Smooth muscle cell (in vitro differentiated cells): ENCODE measurements around the gene CCR5. TPM values are rescaled to one million over a fixed set of nuclear protein-coding genes. Genes with fewer than 3 reads are reported as not detected.

Source experiments
- DNase-seq: peaks from one replicate; lab custom pipeline; 2025; ENCODE audit not compliant: unreplicated experiment; lab: John Stamatoyannopoulos, UW
- H2AFZ ChIP-seq: fragments of 200-600 bp; sonication (generic); 2 replicates; pipeline ENCODE4 v1.6.0; 2016; ENCODE audit warnings: antibody characterized with exemption, low read depth, mild to moderate bottlenecking
- H3F3A ChIP-seq: fragments of 200-600 bp; sonication (generic); 2 replicates; pipeline ENCODE4 v1.6.0; 2017; ENCODE audit warnings: antibody characterized with exemption, low read depth
- H3K27ac ChIP-seq: fragments of 200-600 bp; sonication (generic); 2 replicates; pipeline ENCODE4 v1.5.1; 2016; ENCODE audit warnings: low read depth, mild to moderate bottlenecking
- H3K27me3 ChIP-seq: fragments of 200-600 bp; sonication (generic); 2 replicates; pipeline ENCODE4 v1.6.1; 2016; ENCODE audit warnings: low read depth, mild to moderate bottlenecking
- H3K36me3 ChIP-seq: fragments of 200-600 bp; sonication (generic); 2 replicates; pipeline ENCODE4 v1.5.1; 2016; ENCODE audit warnings: low read depth
- H3K4me1 ChIP-seq: fragments of 200-600 bp; sonication (generic); 2 replicates; pipeline ENCODE4 v1.5.1; 2016; ENCODE audit warnings: low read depth
- H3K4me2 ChIP-seq: fragments of 200-600 bp; sonication (generic); 2 replicates; pipeline ENCODE4 v1.6.0; 2016; ENCODE audit warnings: mild to moderate bottlenecking
- H3K4me3 ChIP-seq: fragments of 200-600 bp; sonication (generic); 2 replicates; pipeline ENCODE4 v1.5.1; 2016; ENCODE audit warnings: mild to moderate bottlenecking
- H3K79me2 ChIP-seq: fragments of 200-600 bp; sonication (generic); 2 replicates; pipeline ENCODE4 v1.6.0; 2016; ENCODE audit warnings: low read depth, mild to moderate bottlenecking
- H3K9ac ChIP-seq: fragments of 200-600 bp; sonication (generic); 2 replicates; pipeline ENCODE4 v1.6.0; 2016; ENCODE audit warnings: low read depth
- H3K9me3 ChIP-seq: fragments of 200-600 bp; sonication (generic); replicated peaks from 2 replicates; pipeline ENCODE4 v1.5.1; 2016; ENCODE audit warnings: low read depth
- H4K20me1 ChIP-seq: fragments of 200-600 bp; sonication (generic); 2 replicates; pipeline ENCODE4 v1.6.0; 2016; ENCODE audit warnings: low read depth
- CTCF ChIP-seq: fragments of 200-600 bp; sonication (generic); IDR thresholded peaks from 2 replicates; pipeline ENCODE4 v1.5.1; 2017; ENCODE audit warnings: borderline replicate concordance, mild to moderate bottlenecking, antibody characterized with exemption; ENCODE audit not compliant: insufficient read depth, poor library complexity, severe bottlenecking
- WGBS: methylation state at CpG from one replicate; pipeline ENCODE4 v1.1.7; 2016; ENCODE audit warnings: low lambda C conversion rate; 5-methylcytosine and 5-hydroxymethylcytosine counted together
- polyA plus RNA-seq: library from polyadenylated mRNA; unstranded; fragments of >200 nt; fragmentation: Nextera tagmentation; extraction: Ambion mirVana; gene quantifications from 2 replicates; pipeline ENCODE4 v1.2.1, GENCODE V29; 2016
- total RNA-seq: library from RNA; depleted of rRNA; stranded (reverse); fragments of >200 nt; gene quantifications from 2 replicates; pipeline ENCODE4 v1.2.3, GENCODE V29; 2014

The CCR5 gene
- total and polyA plus RNA-seq, 2 experiments from 2014 or later: not detected

- H3K36me3 ChIP-seq: no peaks in the 10 kb centered on the region
- no peak overlapping the region for H2AFZ ChIP-seq
- H3K79me2 ChIP-seq: no peaks in the 10 kb centered on the region
- 86% methylated on average over 6 of the region's 6 CpGs for WGBS
- no peaks in the 10 kb centered on the region for H3K4me1 ChIP-seq
- peaks cover 7% of the 10 kb centered on the region for H4K20me1 ChIP-seq
- H3K27ac ChIP-seq: no peak overlapping the region
- no peak for TF ChIP-seq CTCF
- no peak overlapping the region for H3K4me3 ChIP-seq
- H3K4me2 ChIP-seq: peak overlapping the region; percentile 5
- no peaks in the 10 kb centered on the region for H3K9me3 ChIP-seq
- peaks cover 75% of the 10 kb centered on the region for H3K27me3 ChIP-seq
- peaks cover 3% of the 10 kb centered on the region for H3F3A ChIP-seq
- DNase-seq: no peak
- H3K9ac ChIP-seq: no peak overlapping the region
These were observed 27.6 kb downstream of the CCR5 start for GRCh38 chr3:46398186-46398955.

- H3K9ac ChIP-seq: no peak overlapping the region
- no peaks in the 10 kb centered on the region for H3K36me3 ChIP-seq
- peaks cover 7% of the 10 kb centered on the region for H4K20me1 ChIP-seq
- no peaks in the 10 kb centered on the region for H3K4me1 ChIP-seq
- WGBS: 25% methylated on average over 2 of the region's 2 CpGs
- H3K27ac ChIP-seq: peak overlapping the region; percentile 33
- no peak for TF ChIP-seq CTCF
- no peak for DNase-seq
- no peaks in the 10 kb centered on the region for H3K79me2 ChIP-seq
- H3K4me2 ChIP-seq: peak overlapping the region; percentile 5
- H2AFZ ChIP-seq: no peak overlapping the region
- peaks cover 76% of the 10 kb centered on the region for H3K27me3 ChIP-seq
- H3K4me3 ChIP-seq: no peak overlapping the region
- H3K9me3 ChIP-seq: no peaks in the 10 kb centered on the region
- peaks cover 3% of the 10 kb centered on the region for H3F3A ChIP-seq
These were observed 28.4 kb downstream of the CCR5 start for GRCh38 chr3:46399098-46399497.

GRCh38 chr3:46399557-46399956, 28.8 kb downstream of the CCR5 start:
- peak overlapping the region; percentile 5 for H3K4me2 ChIP-seq
- H3K4me1 ChIP-seq: no peaks in the 10 kb centered on the region
- 19% methylated on average over 2 of the region's 2 CpGs for WGBS

More at GRCh38 chr3:46399557-46399956, 28.8 kb downstream of the CCR5 start:
- H3K36me3 ChIP-seq: no peaks in the 10 kb centered on the region
- no peak overlapping the region for H3K4me3 ChIP-seq
- peaks cover 3% of the 10 kb centered on the region for H3F3A ChIP-seq
- peak overlapping the region; percentile 33 for H3K27ac ChIP-seq
- TF ChIP-seq CTCF: no peak
- H4K20me1 ChIP-seq: peaks cover 7% of the 10 kb centered on the region
- H3K9ac ChIP-seq: no peak overlapping the region
- H3K79me2 ChIP-seq: no peaks in the 10 kb centered on the region
- DNase-seq: no peak
- no peak overlapping the region for H2AFZ ChIP-seq
- no peaks in the 10 kb centered on the region for H3K9me3 ChIP-seq
- H3K27me3 ChIP-seq: peaks cover 76% of the 10 kb centered on the region
